GM06990 (cell line): ENCODE results near the gene TRUB2.

Source experiments
- DNase-seq: peaks from one replicate; pipeline ENCODE4 v3.0.0-alpha.2; 2011; ENCODE audit not compliant: insufficient read length; ENCODE audit errors: extremely low read depth
- H3K27me3 ChIP-seq: replicated peaks from 2 replicates; pipeline ENCODE4 v1.6.0; 2011; ENCODE audit warnings: low read length; ENCODE audit not compliant: control insufficient read depth, insufficient read depth
- H3K36me3 ChIP-seq: 2 replicates; pipeline ENCODE4 v1.5.1; 2011; ENCODE audit warnings: low read length; ENCODE audit not compliant: control insufficient read depth, insufficient read depth
- H3K4me3 ChIP-seq: replicated peaks from 2 replicates; pipeline ENCODE4 v1.5.1; 2011; ENCODE audit warnings: low read depth, mild to moderate bottlenecking, control low read depth, low read length
- CTCF ChIP-seq: IDR thresholded peaks from 2 replicates; pipeline ENCODE4 v1.5.1; 2011; ENCODE audit warnings: low read length, control low read depth, mild to moderate bottlenecking, inconsistent platforms; ENCODE audit not compliant: insufficient read depth, poor library complexity, severe bottlenecking

Gene TRUB2

GRCh38 chr9:128317629-128318028 lies 4.6 kb downstream of the TRUB2 start:
- Histone ChIP-seq H3K36me3 (peaks cover 22% of the 10 kb centered on the region), H3K27me3 (no peaks in the 10 kb centered on the region), H3K4me3 (no peak overlapping the region)
- TF ChIP-seq CTCF = no peak
- no peak for DNase-seq

DNA sequence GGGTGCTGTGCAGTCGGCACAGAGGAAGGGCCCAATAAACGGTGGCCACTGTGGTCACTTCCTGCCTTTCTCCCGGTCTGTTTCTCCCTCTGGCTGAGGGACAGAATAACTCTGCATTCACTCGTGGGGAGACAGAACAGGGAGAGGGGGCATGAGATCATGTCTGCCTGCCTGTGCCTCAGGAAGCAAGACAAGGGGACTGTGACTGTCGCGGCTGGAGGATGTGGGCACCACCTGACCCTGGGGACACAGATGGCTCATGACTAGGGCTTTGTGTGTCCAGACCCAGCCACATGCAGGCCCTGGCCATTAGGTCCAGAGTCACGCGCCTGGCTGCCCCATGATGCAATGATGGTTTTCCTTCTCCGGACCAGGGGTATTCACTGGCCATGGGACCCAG lies 5.8 kb downstream of the TRUB2 start:
- no peak for DNase-seq
- Histone ChIP-seq H3K4me3 (no peak overlapping the region), H3K36me3 (peaks cover 22% of the 10 kb centered on the region), H3K27me3 (no peaks in the 10 kb centered on the region)
- TF ChIP-seq CTCF = no peak

- DNase-seq = no peak
- Histone ChIP-seq H3K27me3 (no peaks in the 10 kb centered on the region), H3K4me3 (no peak overlapping the region), H3K36me3 (peaks cover 26% of the 10 kb centered on the region)
- TF ChIP-seq CTCF = no peak
Measured at GRCh38 chr9:128314697-128315096, 7.5 kb downstream of the TRUB2 start.

- Histone ChIP-seq H3K36me3 (peaks cover 19% of the 10 kb centered on the region), H3K27me3 (no peaks in the 10 kb centered on the region), H3K4me3 (no peak overlapping the region)
- no peak for DNase-seq
- TF ChIP-seq CTCF = no peak
Measured at GRCh38 chr9:128310461-128310860, 11.8 kb downstream of the TRUB2 start.

GRCh38 chr9:128309551-128309950 lies 12.7 kb downstream of the TRUB2 start:
- TF ChIP-seq CTCF = no peak
- Histone ChIP-seq H3K27me3 (no peaks in the 10 kb centered on the region), H3K36me3 (peaks cover 14% of the 10 kb centered on the region), H3K4me3 (no peak overlapping the region)
- DNase-seq = no peak

DNA sequence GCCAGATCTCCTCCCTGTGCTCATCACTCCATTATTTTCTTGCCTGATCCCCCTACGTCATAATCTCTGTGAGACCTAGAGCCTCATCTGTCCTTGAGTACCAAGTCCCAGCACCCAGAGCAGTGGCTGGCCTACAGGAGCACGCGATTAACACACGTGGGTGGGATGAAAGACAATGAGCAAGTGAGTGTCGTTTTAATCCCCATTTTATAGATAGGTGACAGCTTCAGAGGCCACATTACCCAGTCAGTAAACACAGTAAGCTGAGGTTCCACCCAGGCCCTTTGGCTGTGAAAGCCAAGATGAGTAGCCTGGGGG lies 17.3 kb downstream of the TRUB2 start:
- Histone ChIP-seq H3K4me3 (no peak overlapping the region), H3K36me3 (peaks cover 3% of the 10 kb centered on the region), H3K27me3 (no peaks in the 10 kb centered on the region)
- no peak for DNase-seq
- no peak for TF ChIP-seq CTCF
